Natural killer cell (primary cell): ENCODE measurements around the gene ATP5F1D. TPM values are rescaled to one million over a fixed set of nuclear protein-coding genes. Genes with fewer than 3 reads are reported as not detected.

Source experiments
- ATAC-seq, 3 donors: fragments of 150-1000 bp in 2 of 3; fragments of 200-7000 bp in 1 of 3; cut with Tn5 transposase; 1 replicate in 1 of 3; 2 replicates in 2 of 3; pipeline ENCODE4 v1.10.0; 2021; ENCODE audit warnings: mild to moderate bottlenecking in 2 of 3, moderate library complexity in 2 of 3
- DNase-seq, 2 donors: peaks; one replicate each; pipeline versions ENCODE4 v3.0.0 to v3.0.0-alpha.2; 2013 to 2021; ENCODE audit warnings: mixed read lengths in 1 of 2
- H3K27ac ChIP-seq: one replicate; pipeline ENCODE4 v1.5.1; 2013; ENCODE audit warnings: mild to moderate bottlenecking, low read length
- H3K27me3 ChIP-seq: one replicate; pipeline ENCODE4 v1.6.1; 2013; ENCODE audit warnings: low read length; ENCODE audit not compliant: control insufficient read depth, insufficient read depth
- H3K36me3 ChIP-seq: one replicate; pipeline ENCODE4 v1.6.1; 2013; ENCODE audit warnings: low read length; ENCODE audit not compliant: control insufficient read depth, insufficient read depth
- H3K4me1 ChIP-seq: one replicate; pipeline ENCODE4 v1.6.1; 2013; ENCODE audit warnings: low read length; ENCODE audit not compliant: control insufficient read depth, insufficient read depth
- H3K4me3 ChIP-seq: one replicate; pipeline ENCODE4 v1.5.1; 2013; ENCODE audit warnings: low read length
- H3K9me3 ChIP-seq: one replicate; pipeline ENCODE4 v1.6.1; 2013; ENCODE audit warnings: low read length; ENCODE audit not compliant: control insufficient read depth, insufficient read depth
- H3K27ac Mint-ChIP-seq, 2 donors: one replicate each; pipeline ENCODE4 v1.8.0; 2022; ENCODE audit warnings: mild to moderate bottlenecking in 2 of 2, mixed read lengths in 2 of 2, moderate library complexity in 1 of 2
- H3K27me3 Mint-ChIP-seq, 2 donors: one replicate each; pipeline ENCODE4 v1.8.0; 2022; ENCODE audit warnings: low read depth in 2 of 2, mixed read lengths in 2 of 2
- H3K36me3 Mint-ChIP-seq: one replicate; pipeline ENCODE4 v1.8.0; 2022; ENCODE audit warnings: mixed read lengths
- H3K4me1 Mint-ChIP-seq, 2 donors: one replicate each; pipeline ENCODE4 v1.8.0; 2022; ENCODE audit warnings: mixed read lengths in 2 of 2
- H3K4me3 Mint-ChIP-seq: one replicate; pipeline ENCODE4 v1.8.0; 2022; ENCODE audit warnings: mild to moderate bottlenecking, moderate library complexity, mixed read lengths
- H3K9me3 Mint-ChIP-seq, 2 donors: one replicate each; pipeline ENCODE4 v1.8.0; 2022; ENCODE audit warnings: mixed read lengths in 2 of 2
- WGBS: methylation state at CpG from one replicate; pipeline ENCODE4 v1.1.7; 2013; ENCODE audit warnings: missing lambda C conversion rate; ENCODE audit not compliant: insufficient coverage; 5-methylcytosine and 5-hydroxymethylcytosine counted together
- intact Hi-C: fragments of 100-400 bp; cut with micrococcal nuclease; formaldehyde crosslinking; loops from one replicate; pipeline ENCODE4 v1.14.2; 2022
- total RNA-seq, 4 donors: library from RNA; stranded (reverse); fragments of 120-200 nt in 1 of 4; gene quantifications; one replicate each; pipeline versions ENCODE4 v1.2.3 to v1.2.4, GENCODE V29; 2013 to 2022
- TF ChIP-seq, protein P1 (sequence below): fragments of 200-600 bp; IDR thresholded peaks from one replicate; pipeline ENCODE4 v1.8.0; 2022; ENCODE audit warnings: antibody characterized with exemption

Gene ATP5F1D
- total RNA-seq, 3 donors from 2014 or later (not counting 1 experiment from before 2014, with no cell fraction given) = 88.6 to 119 (median 104) TPM

GRCh38 chr19:1232652-1233072, 8.9 kb upstream of the ATP5F1D start:
- ATAC-seq = no peak
- peaks cover 0 to 3% of the 10 kb centered on the region in 2 donors for H3K27me3 Mint-ChIP-seq
- no peaks in the 10 kb centered on the region for H3K4me1 Mint-ChIP-seq
- H3K36me3 Mint-ChIP-seq = no peaks in the 10 kb centered on the region
- Histone ChIP-seq H3K4me3 (no peak overlapping the region), H3K4me1 (peaks cover 5% of the 10 kb centered on the region), H3K27ac (no peak overlapping the region), H3K9me3 (no peaks in the 10 kb centered on the region), H3K36me3 (peaks cover 3% of the 10 kb centered on the region), H3K27me3 (peaks cover 8% of the 10 kb centered on the region)
- H3K27ac Mint-ChIP-seq = no peak overlapping the region
- 56% methylated on average over 15 of the region's 15 CpGs for WGBS
- H3K4me3 Mint-ChIP-seq = no peak overlapping the region
- intact Hi-C loops = no loop called here
- no peaks in the 10 kb centered on the region for H3K9me3 Mint-ChIP-seq
- DNase-seq = no peak
- TF ChIP-seq, protein P1, sequence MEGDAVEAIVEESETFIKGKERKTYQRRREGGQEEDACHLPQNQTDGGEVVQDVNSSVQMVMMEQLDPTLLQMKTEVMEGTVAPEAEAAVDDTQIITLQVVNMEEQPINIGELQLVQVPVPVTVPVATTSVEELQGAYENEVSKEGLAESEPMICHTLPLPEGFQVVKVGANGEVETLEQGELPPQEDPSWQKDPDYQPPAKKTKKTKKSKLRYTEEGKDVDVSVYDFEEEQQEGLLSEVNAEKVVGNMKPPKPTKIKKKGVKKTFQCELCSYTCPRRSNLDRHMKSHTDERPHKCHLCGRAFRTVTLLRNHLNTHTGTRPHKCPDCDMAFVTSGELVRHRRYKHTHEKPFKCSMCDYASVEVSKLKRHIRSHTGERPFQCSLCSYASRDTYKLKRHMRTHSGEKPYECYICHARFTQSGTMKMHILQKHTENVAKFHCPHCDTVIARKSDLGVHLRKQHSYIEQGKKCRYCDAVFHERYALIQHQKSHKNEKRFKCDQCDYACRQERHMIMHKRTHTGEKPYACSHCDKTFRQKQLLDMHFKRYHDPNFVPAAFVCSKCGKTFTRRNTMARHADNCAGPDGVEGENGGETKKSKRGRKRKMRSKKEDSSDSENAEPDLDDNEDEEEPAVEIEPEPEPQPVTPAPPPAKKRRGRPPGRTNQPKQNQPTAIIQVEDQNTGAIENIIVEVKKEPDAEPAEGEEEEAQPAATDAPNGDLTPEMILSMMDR = no peak

GRCh38 chr19:1233115-1233667, 8.4 kb upstream of the ATP5F1D start:
- ATAC-seq (no peak), DNase-seq (no peak)
- Histone ChIP-seq H3K36me3 (peaks cover under 1% of the 10 kb centered on the region), H3K27ac (no peak overlapping the region), H3K27me3 (peaks cover 10% of the 10 kb centered on the region), H3K9me3 (no peaks in the 10 kb centered on the region), H3K4me1 (peaks cover 8% of the 10 kb centered on the region), H3K4me3 (no peak overlapping the region)
- TF ChIP-seq, protein P1 = no peak
- no peak overlapping the region for H3K27ac Mint-ChIP-seq
- 91% methylated on average over 24 of the region's 24 CpGs for WGBS
- intact Hi-C loops = no loop called here
- no peaks in the 10 kb centered on the region for H3K36me3 Mint-ChIP-seq
- no peak overlapping the region for H3K4me3 Mint-ChIP-seq
- H3K27me3 Mint-ChIP-seq = peaks cover under 1 to 4% of the 10 kb centered on the region in 2 donors
- peaks cover 1% of the 10 kb centered on the region in 2 donors for H3K4me1 Mint-ChIP-seq
- H3K9me3 Mint-ChIP-seq = no peaks in the 10 kb centered on the region

DNA sequence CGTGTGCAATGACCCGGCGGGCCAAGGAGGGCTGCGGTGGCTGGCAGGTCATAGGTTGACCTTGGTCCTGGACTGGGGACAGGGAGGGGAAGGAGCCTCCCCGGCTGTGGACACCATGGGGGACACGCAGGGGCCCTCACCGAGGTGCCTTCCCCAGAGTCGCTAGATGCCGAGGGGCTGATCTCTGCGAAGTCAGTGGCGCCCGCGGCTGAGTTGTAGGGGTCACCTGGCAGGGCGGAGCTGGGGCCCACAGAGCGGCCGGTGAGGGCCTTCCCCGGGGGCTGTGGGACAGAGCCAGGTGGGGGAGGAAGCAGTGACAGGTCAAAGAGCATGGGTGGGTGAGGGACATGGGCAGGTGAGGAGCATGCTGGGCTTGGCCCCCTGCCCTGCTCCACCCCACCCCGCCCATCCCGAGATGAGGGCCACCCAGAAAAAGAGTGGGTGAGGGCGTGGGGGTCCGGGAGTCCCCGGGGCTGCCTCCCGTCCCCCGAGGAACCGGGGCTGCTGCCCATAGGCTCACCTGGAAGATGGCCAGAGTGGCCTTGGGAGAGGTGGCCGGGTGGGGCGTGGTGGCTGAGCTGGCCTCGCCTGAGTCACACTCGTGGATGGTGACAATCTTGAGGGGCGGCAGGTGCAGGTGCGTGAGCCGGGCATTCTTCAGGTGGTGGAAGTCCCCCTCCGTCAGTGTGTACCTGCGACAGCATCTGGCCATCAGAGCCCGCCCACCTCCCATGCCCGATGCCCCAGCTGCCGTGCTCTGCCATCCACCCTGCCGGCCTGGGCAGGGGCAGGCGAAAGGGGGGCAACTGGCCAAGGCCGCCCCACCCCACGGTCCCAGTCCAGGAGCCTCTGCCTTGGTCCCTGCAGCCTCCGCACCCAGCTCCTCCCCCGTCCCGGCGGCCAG, 7.2 kb upstream of the ATP5F1D start:
- Histone ChIP-seq H3K4me1 (peaks cover 16% of the 10 kb centered on the region), H3K9me3 (no peaks in the 10 kb centered on the region), H3K27ac (no peak overlapping the region), H3K27me3 (peaks cover 15% of the 10 kb centered on the region), H3K36me3 (no peaks in the 10 kb centered on the region), H3K4me3 (no peak overlapping the region)
- WGBS = 94% methylated on average over 45 of the region's 45 CpGs
- Mint-ChIP-seq H3K27ac (no peak overlapping the region), H3K4me3 (no peak overlapping the region), H3K4me1 (peaks cover 10 to 12% of the 10 kb centered on the region in 2 donors), H3K36me3 (no peaks in the 10 kb centered on the region), H3K27me3 (peaks cover 10 to 11% of the 10 kb centered on the region in 2 donors), H3K9me3 (no peaks in the 10 kb centered on the region)
- TF ChIP-seq, protein P1 = no peak
- no peak for DNase-seq
- intact Hi-C loops = no loop called here
- ATAC-seq = no peak
